ENCODE data around the gene TRMT1L. TPM values are rescaled to one million over a fixed set of nuclear protein-coding genes. Genes with fewer than 3 reads are reported as not detected.
A peak's percentile ranks its signal among the peaks of the same experiment; 100 is the strongest.

TRMT1L gene
- total RNA-seq, 1 donor from 2014 or later: 25.2 TPM

- no peak for DNase-seq
Observed at GRCh38 chr1:185111873-185112272, 44.9 kb downstream of the TRMT1L start.

- no peak for DNase-seq
Observed at GRCh38 chr1:185110145-185110544, 46.6 kb downstream of the TRMT1L start.

GRCh38 chr1:185108321-185108720, 48.4 kb downstream of the TRMT1L start:
- peak; percentile 13 for DNase-seq

- DNase-seq: no peak
Observed at GRCh38 chr1:185105121-185105520, 51.6 kb downstream of the TRMT1L start.

- DNase-seq: no peak
Observed at GRCh38 chr1:185104083-185104482, 52.7 kb downstream of the TRMT1L start.

- DNase-seq: peak; percentile 68
Observed at GRCh38 chr1:185096531-185096930, 60.2 kb downstream of the TRMT1L start.

- DNase-seq: no peak
Observed at GRCh38 chr1:185094761-185095160, 62.0 kb downstream of the TRMT1L start.

- no peak for DNase-seq
Observed at GRCh38 chr1:185091480-185091879, 65.3 kb downstream of the TRMT1L start.

- no peak for DNase-seq
Observed at GRCh38 chr1:185087746-185088145, 69.0 kb downstream of the TRMT1L start.

- no peak for DNase-seq
Observed at GRCh38 chr1:185087101-185087500, 69.7 kb downstream of the TRMT1L start.

GRCh38 chr1:185083818-185084217, 72.9 kb downstream of the TRMT1L start:
- DNase-seq: no peak

- no peak for DNase-seq
Observed at GRCh38 chr1:185080422-185080821, 76.3 kb downstream of the TRMT1L start.

GRCh38 chr1:185077374-185077773, 79.4 kb downstream of the TRMT1L start:
- DNase-seq: no peak

- no peak for DNase-seq
Observed at GRCh38 chr1:185075476-185075875, 81.3 kb downstream of the TRMT1L start.

GRCh38 chr1:185074307-185074706, 82.4 kb downstream of the TRMT1L start:
- DNase-seq: no peak

GRCh38 chr1:185073725-185074124, 83.0 kb downstream of the TRMT1L start:
- DNase-seq: no peak

GRCh38 chr1:185070051-185070450, 86.7 kb downstream of the TRMT1L start:
- no peak for DNase-seq

GRCh38 chr1:185069202-185069772, 87.5 kb downstream of the TRMT1L start:
- no peak for DNase-seq

- no peak for DNase-seq
Observed at GRCh38 chr1:185068341-185068740, 88.4 kb downstream of the TRMT1L start.

Other genes with a start within 250 kb of the TRMT1L start
- 9.6 and 43.1 TPM in 2 replicates for gene NIBAN1, start 182.4 kb downstream of the TRMT1L start, total RNA-seq
- 25.2 and 72.0 TPM in 2 replicates for gene RNF2, start 111.4 kb downstream of the TRMT1L start, total RNA-seq
- gene SWT1, start 214 bp upstream of the TRMT1L start, total RNA-seq: 6.4 and 7.1 TPM in 2 replicates
- 94.5 and 107 TPM in 2 replicates for gene IVNS1ABP, start 160.3 kb upstream of the TRMT1L start, total RNA-seq